Upper lobe of left lung (tissue), 6 donors: ENCODE data around the gene NFE2L1. TPM values are rescaled to one million over a fixed set of nuclear protein-coding genes. Genes with fewer than 3 reads are reported as not detected.
A peak's percentile ranks its signal among the peaks of the same experiment; 100 is the strongest.
"Not testable (repeated sequence)": the region's sequence is repeated elsewhere in the genome, so short reads cannot be mapped to it uniquely, and the experiment has no call there.

Experiments used
- ATAC-seq, 2 donors: fragments of 200-7000 bp; cut with Tn5 transposase; one replicate each; pipeline ENCODE4 v1.9.1; 2022; ENCODE audit warnings: mild to moderate bottlenecking in 2 of 2, moderate library complexity in 2 of 2; ENCODE audit not compliant: low FRiP score in 2 of 2
- DNase-seq, 2 donors: peaks; one replicate each; pipeline ENCODE4 v3.0.0-alpha.2; 2019 to 2020
- H3K27ac ChIP-seq, 4 donors: fragments of 200-600 bp; sonication (generic); one replicate each; pipeline ENCODE4 v1.5.1; 2016 to 2019
- H3K27me3 ChIP-seq, 4 donors: fragments of 200-600 bp; sonication (generic); one replicate each; pipeline ENCODE4 v1.5.1; 2017 to 2019
- H3K36me3 ChIP-seq, 4 donors: fragments of 200-600 bp; sonication (generic); one replicate each; pipeline ENCODE4 v1.5.1; 2016 to 2019
- H3K4me1 ChIP-seq, 4 donors: fragments of 200-600 bp; sonication (generic); one replicate each; pipeline ENCODE4 v1.5.1; 2018 to 2019
- H3K4me3 ChIP-seq, 4 donors: fragments of 200-600 bp; sonication (generic); one replicate each; pipeline ENCODE4 v1.5.1; 2017 to 2019; ENCODE audit warnings: mild to moderate bottlenecking in 2 of 4, moderate library complexity in 1 of 4
- H3K9me3 ChIP-seq, 4 donors: fragments of 200-600 bp; sonication (generic); one replicate each; pipeline ENCODE4 v1.5.1; 2018 to 2019
- CTCF ChIP-seq, 6 experiments: fragments of 450-650 bp in 4 of 6; fragments of 200-600 bp in 2 of 6; sonication (generic) in 2 of 6; IDR thresholded peaks; one replicate each; pipeline ENCODE4 v1.5.1; 2016 to 2019; ENCODE audit warnings: antibody characterized with exemption in 6 of 6
- EP300 ChIP-seq, 4 donors: sonication (generic); formaldehyde crosslinking; IDR thresholded peaks; one replicate each; pipeline ENCODE4 v1.5.1; 2017; ENCODE audit warnings: antibody characterized with exemption in 4 of 4, control low read depth in 2 of 4
- POLR2A ChIP-seq, 4 donors: fragments of 450-650 bp; IDR thresholded peaks; one replicate each; pipeline ENCODE4 v1.5.1; 2016 to 2017; ENCODE audit warnings: antibody characterized with exemption in 4 of 4, mild to moderate bottlenecking in 2 of 4
- POLR2AphosphoS5 ChIP-seq, 2 donors: sonication (generic); formaldehyde crosslinking; IDR thresholded peaks; one replicate each; pipeline ENCODE4 v1.5.1; 2017; ENCODE audit warnings: antibody characterized with exemption in 2 of 2
- WGBS, 2 donors: methylation state at CpG; one replicate each; pipeline ENCODE4 v1.1.5; 2017 to 2018; 5-methylcytosine and 5-hydroxymethylcytosine counted together
- total RNA-seq, 6 donors: library from RNA; depleted of rRNA in 4 of 6; stranded (reverse); fragments of >200 nt in 4 of 6; gene quantifications; one replicate each; pipeline versions ENCODE4 v1.1.0 to v1.2.1, GENCODE V29; 2016 to 2021
- donor health status: DM: no; HTN: no; CAD: no; lungs with moderate emphysema.
- donor health status: DM: no; HTN: yes; CAD: no; lungs with severe emphysema.

NFE2L1 gene
- total RNA-seq, 6 donors from 2014 or later: 105 to 203 (median 148) TPM

GRCh38 chr17:48014595-48015111 is 33.5 kb upstream of the NFE2L1 start:
- no peak for DNase-seq
- no peaks in the 10 kb centered on the region for H3K36me3 ChIP-seq
- H3K27me3 ChIP-seq: peaks cover 0 to 16% (median 4%) of the 10 kb centered on the region in 4 donors
- 67 to 69% methylated on average over 8 of the region's 8 CpGs for WGBS, 2 donors
- peaks cover 9 to 22% (median 12%) of the 10 kb centered on the region in 4 donors for H3K4me1 ChIP-seq
- no peak overlapping the region for H3K27ac ChIP-seq
- no peak for ATAC-seq
- H3K9me3 ChIP-seq: no peaks in the 10 kb centered on the region
- no peak for TF ChIP-seq POLR2AphosphoS5 (IDR thresholded peaks at IDR 0.05)
- H3K4me3 ChIP-seq: no peak overlapping the region

GRCh38 chr17:48016112-48016511 is 32.0 kb upstream of the NFE2L1 start:
- H3K27me3 ChIP-seq: peaks cover 0 to 16% (median 4%) of the 10 kb centered on the region in 4 donors
- no peak overlapping the region for H3K27ac ChIP-seq
- DNase-seq (no peak), ATAC-seq (no peak)
- WGBS, 2 donors: 80 to 83% methylated on average over 2 of the region's 2 CpGs
- H3K9me3 ChIP-seq: no peaks in the 10 kb centered on the region
- H3K36me3 ChIP-seq: no peaks in the 10 kb centered on the region
- no peak overlapping the region for H3K4me3 ChIP-seq
- TF ChIP-seq POLR2A (IDR thresholded peaks at IDR 0.05) (no peak), CTCF (IDR thresholded peaks at IDR 0.05) (no peak), POLR2AphosphoS5 (IDR thresholded peaks at IDR 0.05) (no peak), EP300 (IDR thresholded peaks at IDR 0.05) (no peak)
- H3K4me1 ChIP-seq: peaks cover 9 to 22% (median 12%) of the 10 kb centered on the region in 4 donors

- ATAC-seq, DNase-seq, H3K27me3 ChIP-seq, H3K4me3 ChIP-seq, H3K9me3 ChIP-seq, H3K36me3 ChIP-seq: not testable (repeated sequence)
- WGBS, 2 donors: 85 to 91% methylated on average over 4 of the region's 4 CpGs
- H3K27ac ChIP-seq: peak overlapping the region in 1 of 4 donors; percentile 54
- peaks cover 0 to 10% (median under 1%) of the 10 kb centered on the region in 4 donors for H3K4me1 ChIP-seq
Measured at GRCh38 chr17:48017817-48018158, 30.4 kb upstream of the NFE2L1 start.

- TF ChIP-seq EP300 (IDR thresholded peaks at IDR 0.05): no peak
- no peak for TF ChIP-seq CTCF (IDR thresholded peaks at IDR 0.05)
- no peak for TF ChIP-seq POLR2AphosphoS5 (IDR thresholded peaks at IDR 0.05)
- TF ChIP-seq POLR2A (IDR thresholded peaks at IDR 0.05): no peak
- 53 to 63% methylated on average over 5 of the region's 5 CpGs for WGBS, 2 donors
- H3K4me3 ChIP-seq: no peak overlapping the region
- no peaks in the 10 kb centered on the region for H3K27me3 ChIP-seq
- no peak overlapping the region for H3K27ac ChIP-seq
- H3K9me3 ChIP-seq: no peaks in the 10 kb centered on the region
- ATAC-seq (no peak), DNase-seq (no peak)
- H3K36me3 ChIP-seq: no peaks in the 10 kb centered on the region
- H3K4me1 ChIP-seq: peaks cover 35 to 49% (median 35%) of the 10 kb centered on the region in 4 donors
Measured at GRCh38 chr17:48021934-48022333, 26.2 kb upstream of the NFE2L1 start.

GRCh38 chr17:48022901-48023300 is 25.3 kb upstream of the NFE2L1 start:
- no peak for TF ChIP-seq CTCF (IDR thresholded peaks at IDR 0.05)
- no peak for TF ChIP-seq POLR2AphosphoS5 (IDR thresholded peaks at IDR 0.05)
- no peak for TF ChIP-seq POLR2A (IDR thresholded peaks at IDR 0.05)
- TF ChIP-seq EP300 (IDR thresholded peaks at IDR 0.05): no peak
- Histone ChIP-seq H3K27ac (no peak overlapping the region), H3K4me3 (peak overlapping the region in 3 of 4 donors; percentile 46 to 52 (median 50)), H3K27me3 (no peaks in the 10 kb centered on the region), H3K4me1 (peaks cover 35 to 47% (median 35%) of the 10 kb centered on the region in 4 donors), H3K9me3 (no peaks in the 10 kb centered on the region), H3K36me3 (no peaks in the 10 kb centered on the region)
- DNase-seq (no peak), ATAC-seq (no peak)
- 52 to 56% methylated on average over 6 of the region's 6 CpGs for WGBS, 2 donors
